NCI-H748 (cell line): Measurements from ENCODE around the gene CDC37L1.
A peak's percentile ranks its signal among the peaks of the same experiment; 100 is the strongest.
"Not testable (repeated sequence)": the region's sequence is repeated elsewhere in the genome, so short reads cannot be mapped to it uniquely, and the experiment has no call there.

Experiments
- DNase-seq: peaks from one replicate; lab custom pipeline; 2025; ENCODE audit not compliant: unreplicated experiment; lab: John Stamatoyannopoulos, UW

Gene CDC37L1

GRCh38 chr9:4679268-4680172 is at the start of gene CDC37L1:
TSS of gene CDC37L1 (plus strand) at chr9:4679569. CDS start at chr9:4679768, 199 bp downstream.
- DNase-seq, result peak; percentile 96

DNA sequence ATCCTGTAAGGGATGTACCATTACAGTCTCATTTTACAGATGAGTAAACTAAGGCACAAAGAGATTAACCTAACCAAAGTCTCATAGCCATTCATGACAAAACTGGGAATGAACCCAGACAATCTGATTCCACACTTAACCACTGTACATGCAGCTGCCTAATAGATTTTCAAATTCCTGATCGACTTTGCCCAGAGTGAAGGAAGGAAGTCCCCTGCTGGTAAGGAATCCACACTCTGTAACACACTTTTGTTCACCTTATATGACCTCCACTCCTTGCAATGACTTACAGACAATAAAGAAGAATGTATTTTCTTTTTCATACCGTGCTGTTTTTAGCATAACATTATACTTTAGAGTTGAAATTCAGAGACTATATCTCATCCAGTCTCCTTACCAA is 48.5 kb upstream of the CDC37L1 start:
- no peak for DNase-seq

DNA sequence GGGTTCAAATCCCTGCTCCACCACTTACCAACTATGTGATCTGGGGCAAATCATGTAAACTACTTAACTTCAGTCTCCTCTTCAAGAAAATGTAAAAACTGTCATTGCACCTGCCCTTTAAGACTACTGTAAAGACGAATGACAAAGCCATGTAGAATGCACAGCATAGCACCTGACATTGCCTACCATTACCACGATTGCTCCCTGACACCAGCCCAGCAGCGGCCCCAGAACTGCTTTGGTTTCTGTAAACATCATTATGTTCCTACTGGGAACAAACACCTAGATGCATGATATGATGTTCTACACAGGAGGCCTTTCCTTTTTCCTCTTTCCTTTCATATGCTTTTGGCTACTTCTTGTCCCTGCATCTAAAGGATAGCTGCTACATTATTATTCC is 40.4 kb upstream of the CDC37L1 start:
- no peak for DNase-seq

GRCh38 chr9:4639420-4639819 is 39.9 kb upstream of the CDC37L1 start:
- no peak for DNase-seq

DNA sequence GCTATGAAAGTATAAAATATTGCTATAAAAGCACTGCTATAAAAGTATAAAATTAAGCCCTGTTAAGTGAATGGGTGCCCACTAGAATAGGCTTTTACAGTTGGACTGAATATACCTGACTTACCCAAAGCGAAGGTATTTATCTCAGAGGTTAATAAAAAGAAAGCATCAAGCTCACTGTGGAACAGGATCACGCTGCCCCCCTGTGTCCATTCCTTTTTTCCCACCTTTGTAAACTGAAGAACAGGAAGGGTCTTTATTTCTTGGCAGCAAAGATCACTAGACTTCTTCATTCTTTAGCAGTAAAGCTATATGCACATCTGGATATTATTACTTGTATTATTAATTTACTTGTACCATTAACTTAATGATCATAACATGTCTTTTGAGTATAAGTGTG is 39.3 kb upstream of the CDC37L1 start:
- DNase-seq, result peak; percentile 42

- no peak for DNase-seq
Measured at GRCh38 chr9:4642351-4642750, 37.0 kb upstream of the CDC37L1 start.

DNA sequence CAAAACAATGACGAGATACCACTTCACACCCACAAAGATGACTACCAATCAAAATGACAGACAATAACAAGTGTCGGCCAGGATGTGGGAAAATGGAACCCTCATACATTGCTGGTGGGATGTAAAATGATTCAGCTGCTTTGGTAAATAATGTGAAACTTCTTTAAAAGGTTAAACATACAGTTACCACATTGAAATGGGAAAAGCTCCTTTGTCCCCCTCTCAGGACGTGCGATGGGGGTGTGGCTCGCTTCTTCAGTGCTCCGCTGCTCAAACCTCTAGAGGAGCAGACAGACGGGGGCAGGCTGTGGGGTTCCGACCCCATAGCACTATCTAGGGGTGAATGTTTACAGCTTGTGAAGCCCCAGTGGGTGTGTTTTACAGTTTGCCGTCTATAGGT is 25.3 kb upstream of the CDC37L1 start:
- DNase-seq, result no peak

- DNase-seq, result no peak
Measured at GRCh38 chr9:4654538-4654937, 24.8 kb upstream of the CDC37L1 start.

- not testable (repeated sequence) for DNase-seq
Measured at GRCh38 chr9:4656196-4656595, 23.2 kb upstream of the CDC37L1 start.

- DNase-seq, result no peak
Measured at GRCh38 chr9:4656621-4657020, 22.7 kb upstream of the CDC37L1 start.

GRCh38 chr9:4657426-4658159 is 21.8 kb upstream of the CDC37L1 start:
- peak; percentile 16 for DNase-seq

DNA sequence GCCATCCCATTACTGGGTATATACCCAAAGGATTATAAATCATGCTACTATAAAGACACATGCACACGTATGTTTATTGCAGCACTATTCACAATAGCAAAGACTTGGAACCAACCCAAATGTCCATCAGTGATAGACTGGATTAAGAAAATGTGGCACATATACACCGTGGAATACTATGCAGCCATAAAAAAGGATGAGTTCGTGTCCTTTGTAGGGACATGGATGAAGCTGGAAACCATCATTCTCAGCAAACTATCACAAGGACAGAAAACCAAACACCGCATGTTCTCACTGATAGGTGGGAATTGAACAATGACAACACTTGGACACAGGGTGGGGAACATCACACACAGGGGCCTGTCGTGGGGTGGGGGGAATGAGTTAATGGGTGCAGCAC is 18.7 kb upstream of the CDC37L1 start:
- not testable (repeated sequence) for DNase-seq

DNA sequence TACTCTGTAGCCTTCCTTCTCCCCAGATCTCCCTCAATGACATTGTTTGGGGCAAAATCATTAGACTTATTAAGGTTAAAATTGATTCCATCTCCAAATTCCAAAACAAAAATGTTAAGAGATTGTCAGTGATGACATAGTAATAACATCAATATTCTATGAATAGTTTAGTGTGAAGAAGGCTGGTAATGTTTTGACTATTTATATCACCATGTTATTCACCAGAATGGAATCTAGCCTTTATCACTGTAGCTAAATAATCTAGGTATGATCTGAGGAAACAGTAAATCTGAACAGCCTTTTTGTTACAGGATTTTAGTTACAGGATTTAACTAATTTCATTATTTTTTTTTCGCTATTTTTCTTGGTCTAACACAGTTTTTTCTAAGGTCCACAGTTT is 18.2 kb upstream of the CDC37L1 start:
- DNase-seq, result no peak

DNA sequence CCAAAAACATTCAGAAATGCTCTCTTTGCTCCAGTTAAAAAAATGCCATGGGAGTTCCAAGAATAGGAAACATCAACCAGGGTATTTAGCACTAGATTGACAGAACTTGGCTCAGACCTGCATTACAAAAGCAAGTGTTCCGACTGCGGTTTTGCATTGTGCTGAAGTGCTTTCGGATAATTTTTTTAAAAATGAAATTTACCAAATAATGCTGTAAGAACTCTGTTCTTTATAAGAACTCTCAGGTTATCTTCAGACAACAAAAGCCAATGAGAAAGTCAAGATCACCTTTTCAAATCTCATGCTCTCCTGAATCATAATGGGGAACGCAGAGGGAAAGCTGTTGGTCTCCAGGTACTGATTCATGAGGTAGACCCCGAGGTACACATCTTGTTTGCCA is 17.8 kb upstream of the CDC37L1 start:
- DNase-seq, result peak; percentile 39

GRCh38 chr9:4662108-4662988 is 17.0 kb upstream of the CDC37L1 start, which contains the start of gene PLPP6:
TSS of gene PLPP6 (plus strand) at chr9:4662294. CDS start at chr9:4662376, 82 bp downstream.
- peak; percentile 94 for DNase-seq

GRCh38 chr9:4662989-4663792 is 16.2 kb upstream of the CDC37L1 start:
- peak; percentile 50 for DNase-seq

- no peak for DNase-seq
Measured at GRCh38 chr9:4663956-4664355, 15.4 kb upstream of the CDC37L1 start.

GRCh38 chr9:4665357-4665756 is 14.0 kb upstream of the CDC37L1 start:
- DNase-seq, result peak; percentile 46

- DNase-seq, result peak; percentile 90
Measured at GRCh38 chr9:4666042-4666699, 13.2 kb upstream of the CDC37L1 start, which contains the start of gene SPATA6L. TSS of gene SPATA6L (minus strand) at chr9:4666480. CDS start at chr9:4666250, 230 bp downstream.

GRCh38 chr9:4667681-4668080 is 11.7 kb upstream of the CDC37L1 start:
- no peak for DNase-seq
